LNCaP clone FGC (cell line): Measurements from ENCODE around the gene SLCO2A1.

Source experiments
- DNase-seq: peaks from one replicate; pipeline ENCODE4 v3.0.0-alpha.2; 2011; ENCODE audit warnings: low read depth
- H3K4me3 ChIP-seq: 2 replicates; pipeline ENCODE4 v1.5.1; 2011; ENCODE audit warnings: mild to moderate bottlenecking, low read depth, low read length, control low read depth
- TF ChIP-seq, protein P1 (sequence below): IDR thresholded peaks from 2 replicates; pipeline ENCODE4 v1.5.1; 2012; ENCODE audit warnings: mild to moderate bottlenecking; ENCODE audit not compliant: control insufficient read depth, insufficient read depth; ENCODE audit errors: extremely low read depth

The SLCO2A1 gene

GRCh38 chr3:134029734-134030378 lies at the start of gene SLCO2A1:
SLCO2A1 (minus strand) TSS chr3:134029925; CDS start chr3:134029802, 123 bp downstream.
- H3K4me3 ChIP-seq, result peak within 1 kb of the TSS; percentile 56
- DNase-seq, result no peak
- TF ChIP-seq, protein P1, sequence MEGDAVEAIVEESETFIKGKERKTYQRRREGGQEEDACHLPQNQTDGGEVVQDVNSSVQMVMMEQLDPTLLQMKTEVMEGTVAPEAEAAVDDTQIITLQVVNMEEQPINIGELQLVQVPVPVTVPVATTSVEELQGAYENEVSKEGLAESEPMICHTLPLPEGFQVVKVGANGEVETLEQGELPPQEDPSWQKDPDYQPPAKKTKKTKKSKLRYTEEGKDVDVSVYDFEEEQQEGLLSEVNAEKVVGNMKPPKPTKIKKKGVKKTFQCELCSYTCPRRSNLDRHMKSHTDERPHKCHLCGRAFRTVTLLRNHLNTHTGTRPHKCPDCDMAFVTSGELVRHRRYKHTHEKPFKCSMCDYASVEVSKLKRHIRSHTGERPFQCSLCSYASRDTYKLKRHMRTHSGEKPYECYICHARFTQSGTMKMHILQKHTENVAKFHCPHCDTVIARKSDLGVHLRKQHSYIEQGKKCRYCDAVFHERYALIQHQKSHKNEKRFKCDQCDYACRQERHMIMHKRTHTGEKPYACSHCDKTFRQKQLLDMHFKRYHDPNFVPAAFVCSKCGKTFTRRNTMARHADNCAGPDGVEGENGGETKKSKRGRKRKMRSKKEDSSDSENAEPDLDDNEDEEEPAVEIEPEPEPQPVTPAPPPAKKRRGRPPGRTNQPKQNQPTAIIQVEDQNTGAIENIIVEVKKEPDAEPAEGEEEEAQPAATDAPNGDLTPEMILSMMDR, result no peak

DNA sequence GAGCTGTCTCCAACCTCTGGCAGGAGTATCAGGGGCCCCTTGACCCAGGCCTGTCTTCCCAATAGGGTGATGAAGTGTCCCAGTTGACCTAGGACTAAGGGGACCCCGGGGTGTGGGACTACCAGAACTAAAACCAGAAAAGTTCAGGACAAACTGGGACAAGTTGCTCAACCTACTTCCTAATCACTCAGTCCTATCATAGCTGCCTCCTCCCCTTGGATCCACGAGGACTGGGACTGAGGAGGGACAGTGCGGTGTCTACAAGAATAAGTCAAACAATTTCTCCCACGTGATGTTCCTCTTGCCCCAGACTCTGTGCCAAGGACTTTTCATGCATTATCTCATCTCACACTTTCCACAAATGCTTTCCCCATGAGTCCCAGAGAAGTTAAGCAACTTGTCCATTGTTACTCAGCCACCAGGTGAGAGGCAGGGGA lies 49.4 kb upstream of the SLCO2A1 start:
- DNase-seq, result no peak
- TF ChIP-seq, protein P1, result no peak

DNA sequence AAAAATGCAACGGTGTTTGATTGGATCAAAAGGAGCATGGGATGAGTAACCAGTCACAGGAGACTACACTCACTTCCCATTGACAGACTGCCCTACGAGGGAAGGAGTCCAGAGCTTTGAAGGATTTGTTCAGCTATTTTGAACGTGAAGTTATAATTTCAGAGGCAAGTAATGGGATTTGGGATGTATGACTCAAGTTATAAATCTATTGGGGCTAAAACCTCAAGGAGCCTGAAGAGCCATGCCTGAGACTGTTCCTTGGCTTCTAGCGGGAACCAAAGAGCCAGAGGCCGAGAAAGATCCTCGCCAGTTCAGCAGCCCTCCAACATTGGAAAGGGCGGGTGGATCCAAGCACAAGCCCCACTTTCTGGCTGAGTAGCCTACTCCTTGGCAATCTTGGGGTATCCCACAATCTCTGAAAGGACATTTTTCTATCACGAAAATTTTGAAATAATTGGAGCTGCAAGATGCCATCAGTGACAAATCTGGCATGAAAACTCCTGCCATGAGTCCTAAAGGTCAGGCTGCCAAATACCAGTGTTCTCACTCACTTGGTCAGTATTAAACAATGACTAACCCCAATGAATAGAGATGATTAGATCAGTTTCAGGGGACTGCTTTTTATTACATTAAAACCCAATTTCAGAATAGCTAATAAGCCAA lies 48.6 kb upstream of the SLCO2A1 start:
- H3K4me3 ChIP-seq, result no peak overlapping the region
- no peak for DNase-seq
- TF ChIP-seq, protein P1, result no peak

More for the DNA sequence above, 49.4 kb upstream of the SLCO2A1 start:
- H3K4me3 ChIP-seq, result no peak overlapping the region

DNA sequence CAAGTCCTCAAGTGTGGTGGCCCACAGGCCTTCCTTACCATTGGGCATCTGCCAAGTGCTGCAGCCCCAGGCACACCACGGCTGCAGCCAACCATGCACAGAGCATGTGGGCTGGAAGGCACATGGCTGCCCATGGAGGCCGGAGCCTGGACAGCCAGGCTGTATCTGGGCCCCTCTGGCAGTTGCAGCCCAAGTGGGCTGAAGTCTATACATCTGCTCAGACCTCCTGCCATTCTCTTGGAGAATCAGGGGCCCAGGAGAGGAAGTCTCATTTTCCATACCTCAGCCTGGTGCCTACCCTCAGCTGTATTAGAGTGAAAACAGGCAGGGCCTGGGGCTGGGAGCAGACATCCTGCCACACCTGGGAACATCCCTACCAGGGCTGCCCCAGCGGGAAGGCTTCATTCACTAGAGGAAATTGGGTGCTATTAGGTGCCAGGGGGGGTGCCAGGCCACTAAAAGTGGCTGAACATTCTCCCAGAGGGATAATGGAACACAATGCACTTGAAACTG lies 48.0 kb upstream of the SLCO2A1 start:
- H3K4me3 ChIP-seq, result no peak overlapping the region
- DNase-seq, result no peak
- TF ChIP-seq, protein P1, result no peak

DNA sequence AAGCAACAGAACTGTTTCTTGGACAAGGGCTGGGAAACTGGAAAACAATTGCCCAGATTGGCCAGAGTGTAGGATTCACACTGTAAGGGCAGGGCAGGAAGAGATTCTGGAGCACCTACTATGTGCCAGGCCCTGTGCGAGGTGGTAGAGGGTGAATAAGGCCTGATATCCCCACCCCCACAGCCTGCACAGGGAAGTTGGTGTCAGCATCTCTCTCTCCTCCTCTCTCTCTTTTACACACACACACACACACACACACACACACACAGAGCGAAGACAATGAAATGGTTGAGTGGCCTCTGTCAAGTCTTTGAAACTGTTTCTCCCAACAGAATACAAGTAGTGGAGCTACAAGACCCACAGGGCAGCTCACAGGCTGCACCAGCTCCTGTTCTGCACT lies 47.1 kb upstream of the SLCO2A1 start:
- DNase-seq, result no peak
- no peak overlapping the region for H3K4me3 ChIP-seq
- TF ChIP-seq, protein P1, result no peak

DNA sequence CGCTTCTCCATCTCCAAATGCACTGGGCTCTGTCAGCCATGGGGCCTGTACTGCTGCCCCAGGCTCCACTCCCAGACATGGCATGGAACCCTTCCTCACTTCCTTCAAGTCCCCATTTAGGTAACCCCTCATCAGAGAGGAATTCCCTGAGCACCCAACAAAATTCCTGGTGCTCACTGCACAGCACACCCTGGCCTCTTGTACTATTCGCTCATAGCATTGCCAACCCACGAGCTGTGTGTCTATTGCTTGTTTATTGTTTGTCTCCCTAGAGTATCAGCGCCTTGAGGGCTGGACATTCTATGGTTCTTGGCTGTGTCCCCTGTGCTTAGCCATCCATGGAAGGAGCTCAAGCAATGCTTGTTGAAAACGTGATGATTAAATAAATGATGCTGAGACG lies 46.1 kb upstream of the SLCO2A1 start:
- TF ChIP-seq, protein P1, result no peak
- DNase-seq, result no peak

More for the DNA sequence above, 46.1 kb upstream of the SLCO2A1 start:
- H3K4me3 ChIP-seq, result no peak overlapping the region
